Fibroblast of skin of right quadriceps (primary cell): ENCODE measurements around the gene LDLRAD4.

Experiments used
- DNase-seq: peaks from one replicate; pipeline ENCODE4 v3.0.0-alpha.2; 2013

The LDLRAD4 gene

DNA sequence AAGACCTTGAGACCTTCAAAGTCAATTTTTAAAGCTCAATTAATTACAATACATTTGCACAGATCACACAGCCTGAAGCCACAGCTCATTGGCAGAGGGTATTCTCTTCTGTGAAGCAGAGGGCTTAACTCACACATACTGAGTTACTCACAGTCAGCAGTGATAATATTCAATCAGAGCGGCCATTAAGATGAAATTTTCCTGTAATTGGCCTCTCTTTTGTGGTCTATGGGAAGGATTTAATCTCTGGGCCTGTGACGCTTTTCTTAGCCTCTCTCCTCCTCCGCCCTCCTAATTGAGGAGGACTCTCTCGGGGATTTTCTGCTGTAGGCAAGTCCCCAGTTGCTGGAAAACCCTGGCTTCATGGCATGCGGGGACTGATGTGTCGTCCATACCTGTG lies 12.3 kb upstream of the LDLRAD4 start:
- no peak for DNase-seq

DNA sequence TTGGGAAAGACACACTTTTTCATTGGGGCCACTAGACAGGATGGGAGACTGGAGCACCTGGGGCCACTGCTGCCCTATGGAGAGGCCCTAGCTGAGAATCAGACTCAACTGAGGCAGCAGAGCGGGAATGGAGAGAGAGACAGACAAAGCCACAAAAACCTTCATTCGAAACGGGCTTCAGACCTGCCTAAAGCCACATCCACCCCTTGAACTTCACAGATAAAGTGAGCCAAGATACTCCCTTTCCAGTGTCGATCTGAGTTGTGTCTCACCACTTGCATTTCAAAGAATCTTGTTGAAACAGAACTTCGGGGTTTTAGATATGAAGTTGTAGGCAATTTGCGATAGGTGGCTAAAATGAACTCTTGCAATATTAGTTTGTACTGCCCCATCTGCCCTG lies 11.3 kb upstream of the LDLRAD4 start:
- DNase-seq, result no peak

DNA sequence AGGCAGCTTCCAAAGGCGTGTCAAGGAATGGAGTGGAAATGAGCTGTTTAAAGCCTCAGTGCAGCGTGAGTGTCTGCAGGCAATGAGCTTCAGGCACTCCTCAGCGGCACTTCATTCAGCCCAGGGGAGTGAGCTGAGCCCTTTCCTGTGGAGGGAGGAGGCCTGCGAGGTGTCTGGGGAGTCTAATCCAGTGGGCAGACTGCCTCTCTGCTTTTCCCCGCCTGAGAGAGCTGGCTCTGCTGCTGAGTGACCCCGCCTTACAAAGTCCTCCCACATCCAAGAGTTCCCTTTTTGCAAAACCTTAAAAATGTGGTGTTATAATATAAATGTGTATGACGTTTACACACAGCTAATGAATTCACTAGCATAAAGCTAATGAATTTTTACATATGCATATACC lies 7.0 kb upstream of the LDLRAD4 start:
- DNase-seq, result no peak

DNA sequence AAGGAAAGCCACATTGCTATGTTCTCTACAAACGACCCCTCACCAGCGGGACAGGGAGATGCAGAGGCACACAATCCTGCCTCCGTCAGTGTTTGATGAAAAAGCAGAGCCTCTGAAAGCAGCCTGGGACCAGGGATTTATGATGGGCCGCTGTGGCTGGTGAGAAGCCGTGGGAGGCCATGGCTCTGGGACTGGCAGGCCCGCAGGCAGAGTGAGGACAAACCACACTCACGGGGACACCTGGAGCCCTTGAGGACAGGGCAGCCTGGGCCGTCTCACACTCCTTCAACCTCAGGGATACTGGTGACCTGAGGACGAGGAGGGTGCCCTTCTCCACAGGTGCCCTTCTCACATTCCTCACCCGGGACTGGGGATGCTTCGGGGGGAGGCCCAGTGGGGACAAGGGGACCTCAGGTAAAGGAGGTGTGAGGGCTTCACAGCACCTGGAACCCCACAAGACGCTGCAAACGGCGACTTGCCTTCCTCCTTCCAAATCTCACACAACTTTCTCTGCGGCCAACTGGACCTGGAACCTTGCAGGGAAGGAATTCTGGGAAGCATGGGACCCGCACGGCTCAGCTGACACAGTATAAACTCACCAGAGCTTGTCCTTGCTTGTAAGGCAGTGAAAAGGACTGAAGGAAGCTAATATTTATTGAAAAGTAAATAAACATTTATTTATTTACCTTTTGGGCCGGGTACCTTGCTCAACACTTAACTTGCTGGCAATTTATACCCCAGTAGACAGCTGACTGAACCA lies 5.3 kb upstream of the LDLRAD4 start:
- DNase-seq, result no peak

DNA sequence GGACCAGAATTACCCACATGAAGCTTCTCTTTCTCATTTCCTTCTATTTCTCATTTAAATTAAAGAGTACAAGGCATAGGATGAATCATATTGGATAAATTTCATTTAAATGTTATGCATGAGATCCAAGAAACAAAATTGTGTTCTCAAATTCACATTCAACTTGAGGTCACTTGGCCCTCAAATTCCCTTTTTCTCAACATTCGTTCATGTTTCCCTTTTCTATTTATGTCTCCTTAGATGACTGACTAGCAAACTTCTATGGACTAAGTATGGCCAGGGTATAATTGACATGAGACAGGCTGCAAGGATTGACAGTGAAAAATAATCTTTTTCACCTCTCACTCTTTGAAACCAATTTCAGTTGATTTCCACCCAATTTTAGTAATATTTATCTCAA lies 4.0 kb upstream of the LDLRAD4 start:
- DNase-seq, result no peak

GRCh38 chr18:13216092-13216582 lies 2.4 kb upstream of the LDLRAD4 start:
- peak; percentile 64 for DNase-seq

GRCh38 chr18:13216711-13217465 lies 1.7 kb upstream of the LDLRAD4 start:
- peak; percentile 11 for DNase-seq

- peak; percentile 3 for DNase-seq
Observed at GRCh38 chr18:13217466-13217961, 1.0 kb upstream of the LDLRAD4 start.

- DNase-seq, result no peak
Observed at GRCh38 chr18:13217971-13218367, 591 bp upstream of the LDLRAD4 start.

- no peak for DNase-seq
Observed at GRCh38 chr18:13218997-13219396, 437 bp downstream of the LDLRAD4 start.

DNA sequence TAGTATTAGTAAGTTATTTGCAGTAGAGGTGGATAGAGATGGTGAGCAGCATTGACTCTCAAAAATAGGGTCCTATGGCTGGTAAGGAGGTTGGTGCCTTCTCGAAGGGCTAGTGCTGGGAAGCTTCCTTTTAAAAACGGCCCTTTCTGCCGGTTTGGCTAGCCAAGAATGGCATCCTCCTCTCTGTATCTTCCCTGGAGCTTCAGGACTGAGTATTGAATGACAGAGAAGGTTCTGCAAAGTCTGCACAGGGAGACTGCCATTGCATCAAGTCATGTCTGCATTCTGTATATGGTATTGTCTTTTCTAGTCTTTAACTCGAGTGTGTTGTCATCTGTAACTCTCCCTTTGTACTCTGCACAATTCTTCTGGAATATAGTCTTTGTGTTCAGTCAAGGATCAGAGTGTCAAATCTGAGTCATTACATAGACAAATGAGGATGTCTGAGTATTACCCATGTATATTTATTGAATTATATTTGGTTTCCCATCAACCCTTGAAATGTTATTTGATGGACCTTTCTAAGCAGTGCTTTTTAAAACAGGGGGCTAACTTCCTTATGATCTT lies 1.1 kb downstream of the LDLRAD4 start:
- no peak for DNase-seq

DNA sequence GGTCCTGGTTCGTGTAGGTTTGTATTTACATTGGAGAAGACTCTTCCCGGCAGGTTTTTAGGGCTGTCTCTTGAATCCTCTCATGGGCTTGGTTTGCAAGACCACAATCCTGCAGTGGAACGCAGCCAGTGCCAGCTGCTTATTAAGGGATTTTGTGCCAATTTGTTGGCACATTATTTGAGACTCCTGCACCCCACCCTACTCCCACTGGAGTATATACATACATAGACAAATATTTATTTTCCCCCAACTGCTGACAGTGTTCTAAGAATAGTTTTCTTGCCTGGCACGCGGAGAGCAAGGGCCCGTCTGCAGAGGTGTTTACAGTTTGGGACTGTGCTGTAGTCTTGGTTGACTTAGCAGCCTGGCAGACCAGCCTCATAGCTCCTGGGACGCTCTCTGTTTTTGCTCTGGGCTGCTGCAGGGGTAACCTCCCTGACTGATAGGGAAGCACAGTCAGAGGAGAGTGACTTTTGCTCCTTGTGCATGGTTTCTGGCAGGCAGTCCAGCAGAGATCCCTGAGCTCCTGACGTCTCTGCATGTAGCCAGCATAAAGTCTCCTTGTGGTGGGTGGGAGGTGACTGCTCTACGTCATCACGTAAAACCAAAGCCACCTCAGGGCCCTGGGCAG lies 1.9 kb downstream of the LDLRAD4 start:
- peak; percentile 8 for DNase-seq

GRCh38 chr18:13221869-13222855 lies 3.6 kb downstream of the LDLRAD4 start:
- peak; percentile 73 for DNase-seq

DNA sequence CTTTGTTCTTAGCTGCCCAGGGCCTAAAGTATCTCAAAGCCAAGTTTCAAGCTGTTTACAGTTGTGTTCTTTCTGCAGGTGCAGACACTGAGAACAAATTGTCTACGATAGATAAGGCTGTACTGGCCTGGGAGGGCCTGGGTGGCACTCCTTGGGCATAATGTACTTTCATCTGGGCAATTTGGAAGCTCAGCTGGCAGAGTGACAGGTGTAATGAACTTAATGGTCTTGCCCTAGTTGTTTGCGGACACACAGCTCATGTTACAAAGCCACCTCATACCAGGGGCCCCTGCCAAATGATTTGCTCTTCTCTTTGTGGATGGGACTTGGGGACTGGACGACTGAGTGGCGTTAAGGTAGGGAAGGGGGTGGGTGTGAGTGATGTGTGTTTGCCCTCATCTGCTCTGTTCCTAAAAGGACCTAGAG lies 4.3 kb downstream of the LDLRAD4 start:
- DNase-seq, result no peak

DNA sequence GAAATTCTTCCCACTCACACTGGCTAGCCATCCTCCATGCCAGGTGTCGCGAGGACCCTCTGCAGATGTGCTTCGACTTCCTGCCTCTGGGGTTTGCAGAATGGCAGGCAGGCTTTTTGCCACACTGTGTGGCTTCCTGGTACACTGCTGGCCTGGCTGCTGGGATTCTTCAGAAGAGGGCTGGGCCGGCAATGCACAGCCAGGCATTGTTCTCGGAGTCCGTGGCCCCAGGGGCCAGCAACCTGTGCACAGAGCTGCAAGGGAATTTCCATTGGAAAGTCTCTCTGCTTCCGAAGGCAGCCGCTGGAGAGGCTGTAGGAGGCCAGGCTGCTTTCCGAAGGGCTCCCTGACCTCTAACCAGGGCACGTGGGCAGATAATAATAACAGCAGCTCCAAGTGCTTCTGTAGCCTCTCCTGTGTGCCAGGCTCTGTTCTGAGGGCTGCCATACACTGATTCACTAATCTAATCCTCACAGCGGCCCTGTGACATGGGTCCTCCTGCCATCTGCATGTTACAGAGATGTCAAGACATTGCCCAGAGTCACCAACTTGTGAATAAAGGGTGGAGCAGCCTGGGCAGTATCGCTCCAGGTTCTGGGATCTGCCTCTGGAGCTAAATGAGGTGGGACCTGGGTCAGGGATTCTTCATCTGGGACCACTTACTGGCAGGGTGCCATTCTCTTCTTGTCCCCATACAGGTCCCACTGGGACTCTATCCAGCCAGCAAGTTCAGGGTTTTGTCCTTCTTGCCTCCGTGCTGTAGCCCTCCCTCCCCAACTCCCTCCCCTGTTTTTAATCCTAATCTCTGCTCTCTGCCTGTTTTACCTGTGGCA lies 5.0 kb downstream of the LDLRAD4 start:
- no peak for DNase-seq

GRCh38 chr18:13225261-13225660 lies 6.7 kb downstream of the LDLRAD4 start:
- no peak for DNase-seq

DNA sequence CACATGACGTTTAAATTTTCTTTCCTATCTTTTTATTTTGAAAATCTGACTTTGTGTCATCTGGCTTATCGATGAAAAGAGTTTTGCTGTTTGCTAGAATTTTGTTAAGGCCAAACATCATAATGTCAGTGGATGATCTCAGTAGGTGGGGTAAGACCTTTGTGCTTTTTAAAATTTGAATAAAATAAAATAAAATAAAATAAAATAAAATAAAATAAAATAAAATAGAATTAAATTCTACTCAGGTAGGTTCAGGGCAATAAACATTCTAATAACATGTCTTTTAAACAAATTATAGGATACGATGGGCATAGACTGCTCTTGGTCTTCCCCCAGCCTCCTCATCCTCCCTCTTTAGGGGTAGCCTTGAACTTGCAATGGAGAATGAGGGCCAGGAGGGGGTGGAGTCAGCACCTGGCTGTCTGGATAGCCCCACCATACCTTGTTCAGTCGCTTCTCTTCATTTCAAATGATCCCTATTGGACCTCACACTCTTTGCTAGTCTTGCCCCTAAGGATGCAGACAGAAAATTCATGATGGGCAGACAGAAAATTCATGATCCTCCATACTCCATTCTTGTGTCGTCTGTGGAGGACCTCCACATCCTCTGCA lies 8.1 kb downstream of the LDLRAD4 start:
- DNase-seq, result no peak

GRCh38 chr18:13227910-13228309 lies 9.3 kb downstream of the LDLRAD4 start:
- DNase-seq, result no peak

DNA sequence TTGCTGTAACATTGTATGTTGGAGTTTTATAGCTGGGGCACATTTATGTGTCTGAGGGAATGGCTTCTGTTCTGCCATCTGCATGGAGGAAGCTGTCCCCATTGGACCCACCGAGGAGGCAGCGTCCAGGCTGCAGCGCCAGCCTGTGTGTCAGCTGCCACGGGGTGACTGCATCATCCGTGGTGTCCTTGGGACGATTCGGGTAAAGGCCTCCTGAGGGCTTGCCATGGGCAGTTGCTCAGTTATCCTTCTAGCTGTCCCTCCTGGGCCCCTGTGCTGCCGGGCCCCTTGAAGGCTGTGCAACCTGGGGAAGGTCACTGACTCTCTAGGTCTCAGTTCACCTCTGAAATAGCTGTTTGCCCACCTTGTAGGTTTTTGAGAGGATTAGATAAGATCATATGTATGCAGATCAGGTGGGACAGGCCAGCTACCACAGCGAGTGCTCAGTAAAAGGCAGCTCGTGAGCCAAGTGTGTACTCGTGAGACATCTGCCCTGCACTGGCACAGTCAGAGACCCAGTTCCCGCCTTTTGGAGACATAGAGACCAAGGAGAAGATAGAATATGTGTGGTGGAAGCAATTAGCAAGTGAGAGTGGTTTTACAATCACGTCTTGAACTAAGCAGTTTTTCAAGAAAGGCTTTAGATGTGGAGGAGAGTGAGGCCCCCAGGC lies 10.6 kb downstream of the LDLRAD4 start:
- no peak for DNase-seq

DNA sequence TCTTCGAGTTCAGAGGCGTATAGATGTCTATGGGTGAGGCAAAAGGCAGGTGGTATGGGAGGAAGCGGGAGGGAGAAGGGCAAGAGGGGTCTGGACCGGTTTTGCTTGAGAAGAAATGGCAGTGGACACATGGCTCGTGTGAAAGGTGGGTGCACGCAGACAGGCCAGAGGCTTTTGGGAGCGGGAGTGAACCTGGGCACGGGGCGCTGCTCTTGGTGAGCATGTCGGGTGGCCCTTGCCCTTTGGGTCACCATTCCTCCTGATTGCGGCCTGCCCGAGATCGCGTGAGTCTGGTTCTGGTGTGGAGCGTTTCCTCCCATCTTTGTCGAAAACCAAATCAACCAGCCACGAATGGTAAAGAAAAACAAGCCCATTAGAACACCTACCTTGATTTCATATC lies 12.6 kb downstream of the LDLRAD4 start:
- no peak for DNase-seq
